MM.1S (cell line): ENCODE measurements around the gene THRSP.

Source experiments
- CTCF ChIP-seq: fragments of 300-600 bp; sonication (generic); IDR thresholded peaks from 2 replicates; pipeline ENCODE4 v1.5.1; 2016; ENCODE audit warnings: antibody characterized with exemption, low read length, mixed read lengths
- EZH2 ChIP-seq: fragments of 300-600 bp; sonication (generic); optimal IDR thresholded peaks from 2 replicates; pipeline ENCODE3; 2017; ENCODE audit warnings: low read depth, mild to moderate bottlenecking, antibody characterized with exemption, low read length, mixed read lengths
- EZH2phosphoT487 ChIP-seq: fragments of 300-600 bp; sonication (generic); IDR thresholded peaks from 2 replicates; pipeline ENCODE4 v1.6.1; 2018; ENCODE audit warnings: antibody characterized with exemption, low read length

DNA sequence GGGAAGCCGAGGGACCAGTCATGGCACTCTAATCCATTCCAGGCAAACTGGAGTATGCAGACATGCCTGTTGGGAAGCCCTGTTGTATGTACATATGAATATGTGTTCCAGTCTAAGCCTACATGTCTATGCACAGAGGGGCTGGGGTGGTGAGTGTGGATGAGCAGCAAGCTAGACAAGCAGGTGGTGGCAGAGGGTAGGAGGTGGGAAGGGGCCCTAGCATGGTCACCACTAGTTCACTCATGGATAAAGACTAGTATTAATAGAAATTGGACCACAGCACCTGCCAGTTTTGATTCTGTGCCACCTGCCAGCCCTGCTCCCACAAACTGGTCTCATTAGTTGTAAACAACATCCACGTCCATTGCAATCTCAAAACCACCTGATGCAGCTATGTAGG lies 1.5 kb downstream of the THRSP start:
- TF ChIP-seq CTCF (no peak), EZH2 (no peak), EZH2phosphoT487 (no peak)
